ENCODE measurements around the gene EFCAB5.
A peak's percentile ranks its signal among the peaks of the same experiment; 100 is the strongest.
"Not testable (repeated sequence)": the region's sequence is repeated elsewhere in the genome, so short reads cannot be mapped to it uniquely, and the experiment has no call there.

Gene EFCAB5

DNA sequence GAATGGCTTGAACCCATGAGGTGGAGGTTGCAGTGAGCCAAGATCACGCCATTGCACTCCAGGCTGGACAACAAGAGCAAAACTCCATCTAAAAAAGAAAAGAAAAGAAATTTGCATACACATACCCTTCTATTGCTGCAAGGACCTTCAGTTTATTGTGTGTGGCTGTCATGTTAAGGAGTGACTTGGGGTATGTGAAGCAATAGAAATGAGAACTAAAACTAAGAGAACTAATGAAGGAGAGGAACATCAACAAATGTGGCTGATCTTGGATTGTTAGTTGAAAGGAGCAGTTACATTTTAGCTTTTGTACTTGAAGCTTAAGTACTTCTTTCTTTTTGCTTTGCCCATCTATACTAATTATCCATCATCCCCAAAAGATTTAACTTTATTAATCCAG lies 162.5 kb downstream of the EFCAB5 start:
- no peak for FAIRE-seq

- FAIRE-seq: peak; percentile 43
Observed at GRCh38 chr17:30104575-30105339, 163.3 kb downstream of the EFCAB5 start.

DNA sequence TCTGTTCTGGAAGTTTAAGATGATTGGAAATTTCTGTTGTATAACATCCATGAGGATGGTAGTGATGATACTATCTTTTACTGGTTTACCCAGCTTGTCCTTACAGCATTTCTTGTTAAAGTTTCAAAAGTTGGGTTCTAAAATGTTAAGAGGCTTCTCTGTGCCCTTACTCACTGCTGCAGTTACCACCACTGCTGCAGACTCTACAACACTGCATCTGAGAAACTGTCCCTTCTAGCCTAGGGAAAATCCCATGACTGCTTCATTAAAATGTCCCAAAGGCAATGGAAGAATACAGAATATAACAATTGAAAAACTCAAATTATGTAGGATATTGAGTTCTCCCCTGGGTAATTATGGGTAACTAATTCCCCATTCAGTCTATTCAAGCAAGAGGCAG lies 171.4 kb downstream of the EFCAB5 start:
- FAIRE-seq: no peak

DNA sequence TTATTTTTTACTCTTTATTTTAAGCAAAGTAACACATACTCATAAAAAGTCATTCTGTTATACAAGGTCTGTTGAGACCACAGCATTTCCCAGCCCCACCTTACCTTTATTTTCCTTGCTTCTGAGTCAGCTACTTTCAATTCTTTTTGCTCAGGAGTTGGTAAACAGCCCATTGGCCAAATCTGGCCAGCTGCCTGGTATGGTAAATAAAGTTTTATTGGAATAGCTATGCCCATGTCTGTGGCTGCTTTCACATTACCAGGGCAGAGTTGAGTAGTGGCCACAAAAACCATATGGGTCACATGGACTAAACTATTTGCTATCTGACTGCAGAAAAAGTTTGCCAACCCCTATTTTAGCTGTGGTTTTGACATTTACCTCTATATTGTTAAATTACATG lies 171.8 kb downstream of the EFCAB5 start:
- FAIRE-seq: no peak

DNA sequence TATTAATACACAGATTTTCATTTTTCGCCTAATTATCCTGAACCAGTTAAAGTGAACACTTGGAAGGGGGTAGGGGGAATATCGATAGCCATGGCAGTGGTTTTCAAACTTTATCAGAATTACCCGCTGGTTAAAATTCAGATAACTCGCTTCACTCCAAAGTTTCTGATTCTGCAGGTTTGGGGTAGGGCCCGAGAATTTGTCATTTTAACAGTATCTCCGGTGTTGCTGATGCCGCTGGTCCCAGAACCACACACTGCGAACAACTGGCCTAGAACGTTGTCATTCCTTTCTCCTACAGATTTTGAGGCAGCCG lies 174.9 kb downstream of the EFCAB5 start:
- FAIRE-seq: no peak

DNA sequence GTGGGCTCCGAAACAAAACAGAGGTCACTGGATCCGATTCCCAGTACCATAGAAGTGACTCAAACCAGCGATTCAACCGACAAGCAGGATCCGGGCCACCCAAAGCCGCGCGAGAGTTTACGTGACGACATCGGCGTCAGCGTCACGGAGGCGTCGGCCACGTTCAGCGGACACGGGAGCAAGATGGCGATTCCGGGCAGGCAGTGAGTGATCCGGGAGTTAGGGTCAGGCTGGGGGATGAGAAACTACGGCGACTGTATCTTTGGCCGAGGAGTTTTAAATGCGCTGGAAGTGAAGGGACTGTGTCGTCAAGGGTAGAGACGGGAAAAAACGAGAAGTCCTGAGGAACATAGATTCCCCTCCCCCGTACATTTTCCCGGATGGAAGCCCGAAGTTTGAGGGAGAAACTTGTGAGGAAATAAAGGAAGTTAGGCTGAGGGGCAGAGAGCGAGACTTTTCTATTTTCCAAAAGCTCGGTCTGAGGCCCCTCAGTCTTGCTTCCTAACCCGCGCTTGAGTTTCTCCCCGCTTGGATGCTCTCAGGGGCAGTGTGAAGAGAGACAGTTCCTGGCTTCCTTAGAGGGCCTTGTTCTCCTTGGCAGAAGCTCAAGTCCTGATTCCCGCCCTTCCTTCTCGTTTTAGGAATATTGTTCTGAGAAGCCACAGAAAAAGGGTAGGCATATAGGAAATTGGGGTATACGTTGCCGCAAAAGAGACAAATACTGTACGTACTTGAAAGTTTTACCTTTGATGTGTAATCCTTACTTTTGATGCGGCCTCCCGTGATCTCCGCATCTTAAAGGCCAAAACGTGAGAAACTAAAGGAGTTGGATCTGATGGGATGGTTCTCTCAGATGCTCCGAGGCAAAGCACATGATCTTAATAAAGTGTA lies 175.5 kb downstream of the EFCAB5 start, which contains the start of gene NSRP1:
NSRP1 (plus strand) TSS at position 156 of the 891 bp plus-strand sequence; CDS start at position 184, 28 bp downstream.
- FAIRE-seq: peak; percentile 82

DNA sequence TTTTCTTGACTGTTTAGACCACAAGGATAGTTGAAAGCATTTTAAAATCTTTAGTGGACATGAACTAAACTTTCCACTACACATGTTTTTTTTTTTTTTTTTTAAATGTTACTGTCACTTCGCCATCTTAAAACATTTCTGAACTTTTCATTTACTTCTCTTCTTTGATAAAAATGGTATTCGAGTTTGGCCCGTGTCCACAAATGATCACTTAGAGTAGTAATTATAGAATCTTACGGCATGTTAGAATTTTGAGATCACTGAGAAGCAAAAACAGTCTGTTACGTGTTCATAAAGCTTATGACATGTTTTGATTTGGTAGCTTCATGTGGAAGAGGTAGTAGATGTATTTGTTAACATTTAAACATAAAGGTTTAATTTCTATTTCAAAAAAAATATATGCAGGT lies 176.2 kb downstream of the EFCAB5 start:
- FAIRE-seq: no peak

GRCh38 chr17:30118635-30119034 lies 177.2 kb downstream of the EFCAB5 start:
- FAIRE-seq: not testable (repeated sequence)

- FAIRE-seq: no peak
Observed at GRCh38 chr17:30124273-30124796, 182.9 kb downstream of the EFCAB5 start.

DNA sequence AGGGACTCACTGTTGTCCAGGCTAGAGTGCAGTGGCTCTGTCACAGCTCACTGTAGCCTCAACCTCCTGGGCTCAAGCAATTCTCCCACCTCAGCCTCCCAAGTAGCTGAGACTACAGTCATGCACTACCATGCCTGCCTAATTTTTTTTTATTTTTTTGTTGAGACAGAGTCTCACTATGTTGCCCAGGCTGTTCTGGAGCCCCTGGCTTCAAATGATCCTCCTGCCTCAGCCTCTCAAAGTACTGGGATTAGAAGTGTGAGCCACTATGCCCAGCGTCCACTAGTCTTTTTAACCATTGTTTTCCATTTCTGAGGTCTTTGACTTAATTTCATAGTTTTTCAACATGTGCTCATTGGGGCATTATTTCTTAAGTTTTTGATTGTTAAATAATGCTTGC lies 188.7 kb downstream of the EFCAB5 start:
- FAIRE-seq: no peak

- FAIRE-seq: no peak
Observed at GRCh38 chr17:30132615-30133014, 191.2 kb downstream of the EFCAB5 start.

- no peak for FAIRE-seq
Observed at GRCh38 chr17:30133197-30133596, 191.8 kb downstream of the EFCAB5 start.

- FAIRE-seq: no peak
Observed at GRCh38 chr17:30134551-30134950, 193.1 kb downstream of the EFCAB5 start.

- no peak for FAIRE-seq
Observed at GRCh38 chr17:30137158-30137557, 195.7 kb downstream of the EFCAB5 start.

GRCh38 chr17:30147860-30148259 lies 206.4 kb downstream of the EFCAB5 start:
- FAIRE-seq: not testable (repeated sequence)

- no peak for FAIRE-seq
Observed at GRCh38 chr17:30148376-30148775, 206.9 kb downstream of the EFCAB5 start.

DNA sequence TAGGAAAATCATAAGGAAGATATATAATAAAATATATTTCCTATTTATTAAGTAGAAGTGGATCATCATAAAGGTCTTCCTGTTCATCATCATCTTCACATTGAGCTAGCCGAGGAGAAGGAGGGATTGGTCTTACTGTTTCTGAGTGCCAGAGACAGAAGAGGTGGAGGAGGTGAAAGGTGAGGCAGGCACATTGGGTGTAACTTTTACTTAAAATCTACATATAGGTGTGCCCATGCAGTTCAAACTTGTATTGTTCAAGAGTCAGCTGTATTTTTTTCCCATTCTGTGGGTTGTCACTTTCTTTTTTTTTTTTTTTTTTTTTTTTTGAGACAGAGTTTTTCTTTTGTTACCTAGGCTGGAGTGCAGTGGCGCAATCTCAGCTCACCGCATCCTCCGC lies 210.0 kb downstream of the EFCAB5 start:
- no peak for FAIRE-seq

GRCh38 chr17:30153463-30153862 lies 212.0 kb downstream of the EFCAB5 start:
- no peak for FAIRE-seq

DNA sequence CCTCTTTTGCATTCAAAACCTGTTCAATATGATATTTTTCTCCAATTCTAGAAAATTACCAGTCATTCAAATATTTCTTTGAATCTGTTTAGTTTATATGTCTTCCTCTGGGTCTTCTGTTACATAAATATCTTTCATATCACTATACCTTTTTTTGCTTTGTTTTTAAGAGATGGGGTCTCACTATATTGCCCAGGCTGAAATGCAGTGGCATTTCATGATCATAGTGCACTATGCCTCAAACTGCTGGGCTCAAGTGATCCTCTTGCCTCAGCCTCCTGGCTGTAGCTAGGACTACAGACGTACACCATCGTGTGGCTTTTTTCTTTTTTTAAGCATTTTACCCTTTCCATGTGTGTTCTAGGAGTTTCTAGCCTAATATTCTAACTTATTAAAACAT lies 214.0 kb downstream of the EFCAB5 start:
- FAIRE-seq: no peak
